ENCODE measurements around the gene CFAP74.

Gene CFAP74, protein sequence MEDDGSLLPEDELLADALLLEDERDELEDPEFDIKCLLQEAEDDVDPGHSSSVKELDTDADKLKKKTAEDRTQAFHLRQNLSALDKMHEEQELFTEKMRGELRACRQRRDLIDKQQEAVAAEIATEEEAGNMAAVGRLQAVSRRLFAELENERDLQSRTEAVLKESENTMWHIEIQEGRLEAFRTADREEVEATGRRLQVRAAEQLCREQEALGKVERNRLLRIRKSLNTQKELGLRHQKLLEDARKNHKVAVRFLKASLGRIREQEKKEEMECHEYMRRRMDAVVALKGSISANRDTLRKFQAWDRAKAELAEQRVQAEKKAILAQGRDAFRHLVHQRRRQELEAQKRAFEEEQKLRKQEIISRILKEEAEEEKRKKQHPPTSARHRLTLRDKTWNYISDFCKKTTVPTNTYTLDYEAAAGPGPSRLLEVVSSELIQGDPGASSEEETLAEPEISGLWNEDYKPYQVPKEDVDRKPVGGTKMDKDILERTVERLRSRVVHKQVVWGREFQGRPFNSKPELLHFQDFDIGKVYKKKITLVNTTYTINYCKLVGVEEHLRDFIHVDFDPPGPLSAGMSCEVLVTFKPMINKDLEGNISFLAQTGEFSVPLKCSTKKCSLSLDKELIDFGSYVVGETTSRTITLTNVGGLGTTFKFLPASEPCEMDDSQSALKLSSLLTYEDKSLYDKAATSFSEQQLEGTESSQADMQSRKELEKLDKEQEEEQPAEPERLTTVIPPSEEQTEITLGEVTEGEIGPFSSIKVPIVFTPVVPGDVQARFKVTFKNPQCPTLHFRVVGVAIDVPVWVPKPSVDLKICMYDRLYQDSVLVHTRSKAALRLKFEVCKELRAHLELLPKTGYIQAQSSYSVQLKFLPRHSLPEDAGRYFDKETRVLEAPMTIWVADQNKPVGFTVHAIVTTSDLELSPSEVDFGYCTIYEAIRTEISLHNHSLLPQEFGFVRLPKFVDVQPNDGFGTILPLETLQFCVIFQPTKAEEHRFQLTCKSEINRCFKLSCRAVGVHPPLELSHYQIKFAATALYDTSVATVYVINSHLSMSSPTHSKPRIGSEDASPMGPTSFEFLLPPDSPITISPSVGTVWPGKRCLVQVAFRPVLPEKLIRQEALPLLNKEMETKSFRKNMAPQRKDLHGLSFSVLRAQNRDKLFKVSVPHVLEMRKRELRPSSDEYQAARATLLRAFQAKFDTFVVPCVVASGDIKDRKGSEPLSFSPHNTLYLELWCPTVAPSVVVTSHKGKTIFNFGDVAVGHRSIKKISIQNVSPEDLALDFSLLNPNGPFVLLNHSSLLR (N-terminal part only)

DNA sequence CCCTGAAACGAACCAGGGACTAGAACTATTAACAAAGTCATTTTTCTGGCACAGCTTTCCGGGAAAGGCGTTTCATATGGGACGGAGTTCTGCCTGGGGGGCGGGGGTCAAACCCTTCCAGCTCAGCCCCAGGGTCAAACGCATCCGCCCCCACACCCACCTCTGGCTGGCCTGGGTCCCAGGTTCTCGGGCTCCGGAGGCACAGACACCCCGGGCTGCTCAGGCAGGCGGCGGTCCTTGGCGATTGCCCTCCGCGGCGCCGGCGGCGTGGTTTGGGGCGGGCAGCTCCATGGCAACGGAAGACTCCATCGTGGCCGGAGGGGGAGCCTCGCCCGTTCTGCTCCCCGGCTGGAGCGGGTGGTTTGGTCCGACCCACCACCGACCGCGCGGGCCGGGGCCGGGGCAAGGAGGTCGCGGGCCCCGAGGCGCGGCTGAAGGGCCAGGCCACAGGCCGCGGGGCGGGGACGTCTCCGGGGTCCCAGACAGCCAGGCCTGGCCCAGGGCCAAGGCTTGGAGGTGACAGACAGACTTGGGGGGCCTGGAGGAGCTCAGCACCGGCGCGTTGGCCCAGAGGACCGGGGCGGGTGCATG is at the start of gene CFAP74:
CFAP74 (minus strand) TSS at position 246 of the 591 bp plus-strand sequence. CDS start 12,830 bp downstream, outside the sequence.
- DNase-seq (ENCODE audit: low read depth in 2 of 2), result no peak

DNA sequence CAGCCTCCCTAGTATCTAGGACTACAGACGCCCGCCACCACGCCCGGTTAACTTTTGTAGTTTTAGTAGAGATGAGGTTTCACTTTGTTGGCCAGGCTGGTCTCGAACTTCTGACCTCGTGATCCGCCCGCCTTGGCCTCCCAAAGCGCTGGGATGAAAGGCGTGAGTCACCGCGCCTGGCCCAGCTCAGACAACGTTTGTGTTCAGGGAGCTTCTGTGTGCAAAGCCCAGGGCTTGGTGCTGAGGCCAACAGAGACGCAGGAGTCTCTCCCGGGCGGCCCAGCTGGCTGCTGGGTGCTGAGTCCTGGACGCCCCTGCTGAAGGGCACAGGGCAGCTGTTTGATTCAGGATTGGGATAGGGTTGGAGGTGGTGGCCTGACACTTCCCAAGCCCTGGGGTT is 49.6 kb upstream of the CFAP74 start:
- DNase-seq (ENCODE audit: low read depth in 2 of 2), result no peak

DNA sequence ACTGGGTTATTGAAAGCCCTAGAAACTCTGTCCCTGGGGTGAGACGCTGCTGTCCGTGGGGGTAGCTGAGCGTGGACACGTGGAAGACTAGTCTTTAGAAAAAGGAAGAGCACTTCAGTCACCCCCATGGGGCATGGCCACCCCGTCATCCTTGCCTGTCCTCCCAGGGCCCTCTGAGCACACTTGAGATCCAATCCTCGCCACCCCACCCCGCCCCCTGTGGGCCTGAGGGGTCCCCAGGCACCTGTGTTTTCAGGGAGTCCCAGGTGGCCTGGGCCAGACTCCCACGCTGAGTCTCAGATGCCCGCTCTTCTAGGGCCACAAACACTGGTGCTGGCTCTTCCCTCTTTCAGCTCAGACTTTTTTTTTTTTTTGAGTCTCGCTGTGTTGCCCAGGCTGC is 49.2 kb upstream of the CFAP74 start:
- no peak for DNase-seq (ENCODE audit: low read depth in 2 of 2)

- DNase-seq (ENCODE audit: low read depth in 2 of 2), result no peak
Observed at GRCh38 chr1:2052054-2052679, 48.6 kb upstream of the CFAP74 start.

DNA sequence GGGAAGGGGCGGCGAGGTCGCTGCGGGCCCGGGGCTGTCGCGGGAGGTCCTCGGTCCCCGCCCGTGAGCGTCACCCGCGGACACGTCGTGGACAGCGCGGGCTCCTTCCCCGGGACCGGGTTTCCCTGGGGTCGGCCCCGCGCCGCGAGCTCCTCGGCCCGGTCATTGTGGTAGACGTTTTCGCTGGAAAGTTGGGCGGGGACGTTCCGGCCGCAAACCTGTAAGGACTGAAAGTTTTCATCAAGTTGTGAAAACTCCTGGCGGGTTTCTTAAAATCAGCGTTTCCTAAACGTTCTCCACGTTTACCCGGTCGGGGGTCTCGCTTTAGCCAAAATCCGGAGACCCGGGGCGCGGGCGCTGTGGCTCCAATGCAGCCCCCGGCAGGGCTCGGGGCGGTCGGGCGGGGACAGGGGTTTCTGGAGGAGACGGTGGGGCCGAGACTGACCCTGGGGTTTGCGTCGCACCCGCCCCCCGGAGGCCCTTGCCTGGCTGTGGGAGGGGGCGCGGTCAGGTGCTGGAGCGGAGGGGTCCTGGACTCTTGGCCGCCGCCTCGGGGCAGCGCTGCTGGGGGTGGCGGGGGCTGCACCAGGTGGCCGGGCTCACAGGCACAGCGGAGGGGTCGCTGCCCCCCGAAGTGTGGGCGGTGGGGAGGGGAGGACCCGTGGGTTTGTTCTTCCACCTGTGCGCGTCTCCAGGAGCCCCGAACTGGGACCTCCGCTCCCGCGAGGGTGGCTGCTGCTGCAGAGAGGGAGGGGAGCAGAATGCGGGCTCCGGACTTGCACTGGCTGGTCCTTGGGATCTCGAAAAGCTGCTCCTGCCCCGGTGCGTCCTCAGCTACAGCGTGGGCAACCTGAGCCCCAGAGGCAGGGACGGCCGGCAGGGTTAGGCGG is 47.5 kb upstream of the CFAP74 start:
- no peak for DNase-seq (ENCODE audit: low read depth in 2 of 2)

GRCh38 chr1:2050461-2050792 is 46.8 kb upstream of the CFAP74 start:
- DNase-seq (ENCODE audit: low read depth in 2 of 2), result no peak

- DNase-seq (ENCODE audit: low read depth in 2 of 2), result peak; percentile 87 to 94
Observed at GRCh38 chr1:2049718-2050431, 46.3 kb upstream of the CFAP74 start, which contains the start of gene PRKCZ. Gene PRKCZ, plus strand, starts transcription at chr1:2050411. Its CDS starts 220 bp downstream, at chr1:2050631.

DNA sequence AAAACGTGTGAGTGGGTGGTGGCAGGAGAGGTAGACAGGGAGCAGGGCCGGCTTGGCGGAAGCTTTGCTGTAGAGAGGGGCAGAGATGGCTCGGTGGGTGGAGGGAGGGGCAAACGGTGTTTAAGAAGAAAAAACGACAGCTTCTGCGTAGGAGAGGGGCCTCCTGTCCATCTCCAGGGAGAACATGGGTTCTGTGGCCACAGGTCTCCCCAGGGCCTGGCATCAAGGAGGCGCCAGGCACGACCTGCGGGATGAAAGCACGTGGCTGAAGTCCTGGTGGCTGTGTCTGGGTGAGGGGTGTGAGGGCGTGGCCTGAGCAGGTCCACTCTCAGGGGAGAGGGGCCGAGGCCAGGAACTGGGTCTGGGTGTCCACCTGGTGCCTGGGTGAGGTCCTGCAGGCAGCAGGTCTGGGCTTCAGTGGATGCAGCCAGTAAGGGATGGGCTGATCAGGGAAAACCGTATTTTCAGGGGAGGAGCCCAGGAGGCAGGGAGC is 45.7 kb upstream of the CFAP74 start:
- no peak for DNase-seq (ENCODE audit: low read depth in 2 of 2)

DNA sequence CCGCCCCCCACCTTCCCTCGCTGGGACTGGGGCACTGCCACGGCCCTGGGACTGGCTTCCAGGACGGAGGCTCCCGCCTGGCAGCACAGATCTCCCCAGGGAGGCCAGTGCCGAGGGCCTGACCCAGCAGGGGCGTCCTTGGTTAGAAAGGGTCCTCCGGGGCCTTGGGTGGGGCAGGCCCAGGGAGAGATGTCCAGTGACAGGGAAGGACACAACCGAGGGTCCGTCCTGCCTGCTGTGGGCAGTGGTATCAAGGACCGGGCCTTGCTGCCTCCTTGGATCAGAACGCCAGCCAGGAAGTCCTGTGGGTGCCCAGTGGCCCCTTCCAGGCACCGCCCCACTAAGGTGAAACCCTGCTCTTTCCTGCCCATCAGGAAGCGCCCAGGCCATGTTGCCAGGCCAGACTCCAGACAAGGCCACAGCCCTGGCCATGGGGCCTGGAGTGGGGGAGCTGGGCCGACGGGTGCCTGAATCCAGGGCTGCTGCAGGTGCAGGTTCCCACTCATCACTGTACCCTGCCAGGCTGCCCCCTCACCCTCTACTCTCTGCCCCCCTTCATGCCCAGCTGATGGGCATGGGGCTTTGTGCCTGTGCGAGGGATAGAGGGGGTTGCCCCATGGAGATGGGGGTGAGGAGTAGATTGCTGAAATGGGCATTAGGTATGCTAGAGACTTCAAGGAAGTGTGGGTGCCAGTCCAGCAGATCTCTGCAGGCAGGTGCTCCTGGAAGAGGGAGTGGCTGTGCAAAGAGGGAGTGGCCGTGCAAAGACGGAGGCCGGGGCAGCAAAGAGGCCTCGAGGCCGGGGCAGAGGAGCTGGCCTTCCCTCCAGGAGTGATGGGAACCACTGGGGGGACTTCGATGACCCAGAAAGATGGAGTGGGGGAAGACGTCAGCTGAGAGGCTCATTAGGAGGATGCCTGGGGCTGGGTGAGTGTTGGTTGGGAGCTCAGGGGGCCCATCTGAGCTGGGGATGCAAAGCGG is 44.5 kb upstream of the CFAP74 start:
- DNase-seq (ENCODE audit: low read depth in 2 of 2), result no peak

DNA sequence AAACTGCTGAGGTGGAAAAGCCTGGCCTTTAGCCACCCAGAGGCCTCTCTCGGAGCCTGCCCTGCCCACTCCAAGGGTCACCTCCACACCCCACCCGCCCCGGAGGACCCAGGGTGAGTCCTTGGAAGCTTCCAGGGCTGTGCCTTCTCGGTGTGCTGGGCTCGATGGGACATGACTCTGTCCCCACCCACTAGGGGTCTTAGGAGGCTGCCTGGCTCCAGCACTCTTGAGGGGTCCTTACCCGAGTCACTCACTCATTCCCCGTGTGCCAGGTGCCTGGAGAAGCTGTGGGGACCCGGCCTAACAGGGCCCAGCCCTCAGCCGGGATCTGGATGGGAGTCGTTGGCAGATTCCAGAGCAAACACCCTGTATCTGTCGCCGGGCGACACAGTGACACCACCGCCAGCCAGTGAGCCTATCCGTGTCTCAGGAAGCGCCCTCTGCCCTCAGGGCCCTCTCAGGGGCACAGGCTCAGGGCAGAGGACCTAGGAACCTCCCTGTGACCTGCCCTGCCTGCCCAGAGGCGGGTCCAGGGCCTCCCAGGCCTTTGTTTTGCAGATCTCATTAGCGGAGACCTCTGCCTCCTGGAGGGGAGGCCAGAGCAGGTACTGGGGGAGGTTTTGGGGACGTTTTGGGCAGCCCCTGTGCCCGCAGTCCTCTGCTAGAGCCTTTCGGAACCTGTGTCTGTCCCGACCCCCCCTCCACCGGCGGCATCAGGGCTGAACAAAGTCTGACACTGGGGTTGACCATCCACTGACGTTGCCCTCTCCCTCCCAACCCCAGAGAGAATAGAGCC is 43.6 kb upstream of the CFAP74 start:
- DNase-seq (ENCODE audit: low read depth in 2 of 2), result no peak

DNA sequence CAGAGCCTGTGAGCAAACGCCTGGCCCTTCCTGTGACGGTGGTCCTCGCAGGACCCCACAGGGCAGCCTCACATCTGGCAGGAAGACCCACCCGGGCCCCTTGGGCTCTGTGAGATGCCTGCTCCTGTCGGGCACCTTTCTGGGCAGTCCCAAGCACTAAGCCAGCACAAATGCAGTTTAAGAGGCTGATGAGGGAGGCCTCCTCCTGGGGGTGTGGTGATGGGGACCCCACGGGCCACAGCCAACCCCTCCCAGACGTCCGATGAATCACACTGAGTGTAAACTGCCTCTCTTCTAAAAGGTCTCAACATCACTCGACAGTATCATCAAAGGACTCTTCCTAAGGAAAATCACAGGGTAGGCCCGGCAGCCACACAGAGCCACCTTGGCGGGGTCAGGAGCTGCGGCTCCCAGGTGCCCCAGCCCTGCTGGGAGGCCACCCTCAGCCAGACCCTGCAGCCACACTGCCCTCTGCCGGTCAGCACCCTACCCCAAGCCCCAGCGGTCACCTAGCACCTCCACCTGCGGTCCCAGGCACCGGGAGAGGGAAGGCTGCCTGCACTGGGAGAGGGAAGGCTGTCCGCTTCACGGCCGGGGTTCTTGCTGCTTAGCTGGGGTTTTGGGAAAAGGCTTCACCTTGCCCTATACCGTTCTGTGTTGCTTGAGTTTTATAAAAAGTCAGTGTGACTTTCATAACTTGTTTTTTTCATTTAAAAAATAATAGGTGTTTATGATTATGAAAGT is 42.8 kb upstream of the CFAP74 start:
- no peak for DNase-seq (ENCODE audit: low read depth in 2 of 2)

DNA sequence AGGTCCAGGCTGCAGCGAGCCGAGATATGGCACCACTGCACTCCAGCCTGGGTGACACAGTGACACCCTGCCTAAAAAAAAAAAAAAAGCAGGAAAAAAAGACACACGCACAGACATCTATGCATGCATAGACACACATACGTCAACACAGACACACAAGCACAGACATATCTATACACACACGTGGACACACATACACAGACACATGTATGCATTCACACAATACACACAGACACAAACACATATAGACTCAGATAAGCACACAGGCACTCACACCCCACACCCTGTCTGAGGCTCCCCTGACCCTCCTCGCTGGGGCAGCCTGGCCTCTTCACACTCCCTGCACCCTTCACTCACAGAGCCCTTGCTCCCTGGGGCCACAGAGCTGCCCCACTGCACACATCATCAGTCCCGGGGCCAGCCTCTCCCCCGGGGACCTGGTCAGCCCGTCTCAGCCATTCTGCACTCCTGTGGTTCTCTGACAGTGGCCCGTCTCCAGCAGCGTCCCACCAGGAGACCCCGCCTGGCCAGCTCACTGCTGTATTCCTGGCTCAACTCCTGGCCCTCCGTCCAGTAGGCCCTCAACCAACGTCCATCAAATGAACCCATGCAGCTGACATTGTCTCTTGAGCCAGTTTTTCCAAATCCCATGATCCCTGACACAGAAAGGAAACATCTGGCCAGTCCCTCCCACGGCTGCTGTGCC is 42.0 kb upstream of the CFAP74 start:
- DNase-seq (ENCODE audit: low read depth in 2 of 2), result no peak

- DNase-seq (ENCODE audit: low read depth in 2 of 2), result peak; percentile 47 to 71
Observed at GRCh38 chr1:2044510-2045319, 41.1 kb upstream of the CFAP74 start.

DNA sequence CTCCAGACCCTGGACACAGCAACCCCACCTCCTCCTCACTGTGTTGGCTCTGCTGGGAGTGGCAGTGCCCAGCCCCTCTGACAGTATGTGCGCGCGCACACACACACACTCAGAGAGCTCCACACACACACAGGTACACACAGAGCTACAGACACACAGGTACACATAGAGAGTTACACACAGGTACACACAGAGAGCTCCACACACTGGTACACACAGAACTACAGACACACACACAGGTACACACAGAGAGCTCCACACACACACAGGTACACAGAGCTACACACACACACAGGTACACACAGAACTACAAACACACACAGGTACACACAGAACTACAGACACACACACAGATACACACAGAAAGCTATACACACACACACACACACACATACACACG is 40.3 kb upstream of the CFAP74 start:
- DNase-seq (ENCODE audit: low read depth in 2 of 2), result no peak
